ENCODE measurements around the gene ITPR2. TPM values are rescaled to one million over a fixed set of nuclear protein-coding genes. Genes with fewer than 3 reads are reported as not detected.

The ITPR2 gene
- total and polyA plus RNA-seq, 2 of the 13 experiments (the other 11 are each of a cell fraction or from before 2014, with no cell fraction given): 31.9 to 81.9 TPM

DNA sequence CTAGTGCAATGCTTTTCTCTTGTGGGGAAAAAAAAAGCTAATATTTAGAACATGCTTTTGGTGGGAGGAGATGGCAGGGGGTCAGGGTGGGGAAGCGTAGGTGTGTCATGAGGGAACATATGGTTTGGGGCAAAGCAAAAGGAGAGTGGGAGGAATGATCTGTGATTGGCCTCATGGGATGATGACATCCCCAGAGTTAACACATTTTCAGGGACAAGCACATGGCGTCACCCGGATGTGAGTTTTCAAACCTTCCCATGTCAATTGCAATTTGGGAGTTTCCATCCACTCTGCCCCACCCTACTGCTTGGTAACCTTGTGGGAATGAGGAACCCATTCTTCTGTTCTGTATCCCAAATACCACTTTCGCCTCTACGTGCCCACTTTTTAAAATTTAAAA is 473.4 kb downstream of the ITPR2 start:
- Histone ChIP-seq H3K27ac (ENCODE audit: extremely low read length, insufficient read depth, low read length) (no peak overlapping the region), H3K4me2 (ENCODE audit: low read depth, low read length) (no peak overlapping the region), H3K4me1 (ENCODE audit: insufficient read depth, low read length) (0 out of 2 replicates have a peak, but pooled peaks cover 11% of the 10 kb centered on the region), H3K27me3 (ENCODE audit: control insufficient read depth in 1 of 2, insufficient read depth in 2 of 2, low read length in 2 of 2) (no peaks in the 10 kb centered on the region), H3K4me3 (replicated peaks in 1 of 3; ENCODE audit: insufficient read depth in 1 of 3, low read depth in 2 of 3, low read length in 3 of 3) (no peak overlapping the region), H3K9ac (ENCODE audit: insufficient read depth, low read depth, low read length) (no peak overlapping the region), H4K20me1 (ENCODE audit: insufficient read depth, low read length) (no peaks in the 10 kb centered on the region), H2AFZ (ENCODE audit: low read length) (no peak overlapping the region), H3K36me3 (replicated peaks in 1 of 2; ENCODE audit: control insufficient read depth in 1 of 2, insufficient read depth in 2 of 2, low read length in 2 of 2) (peaks cover 0 to 4% of the 10 kb centered on the region in 2 experiments; a peak in 1 of 5 replicates), H3K79me2 (ENCODE audit: insufficient read depth, low read length) (no peaks in the 10 kb centered on the region), H3K9me3 (ENCODE audit: low read length) (no peaks in the 10 kb centered on the region)
- intact Hi-C loops (cut with micrococcal nuclease; ENCODE audit: unreplicated experiment): no loop called here
- in situ Hi-C loops (cut with HindIII; ENCODE audit: extremely low pct_ligation_motif_present, low pct_unique_long_range_greater_than_20kb): no loop called here
- no peak for DNase-seq (ENCODE audit: low spot score)
- no peak for ATAC-seq
- ChIA-PET POLR2A (no interaction called here), CTCF (ENCODE audit: low intra/inter-chr PET ratio, low total read pairs) (no interaction called here)
- FAIRE-seq: no peak
- BruUV-seq (replicated peaks): no TSS peak
- TF ChIP-seq, protein P1, sequence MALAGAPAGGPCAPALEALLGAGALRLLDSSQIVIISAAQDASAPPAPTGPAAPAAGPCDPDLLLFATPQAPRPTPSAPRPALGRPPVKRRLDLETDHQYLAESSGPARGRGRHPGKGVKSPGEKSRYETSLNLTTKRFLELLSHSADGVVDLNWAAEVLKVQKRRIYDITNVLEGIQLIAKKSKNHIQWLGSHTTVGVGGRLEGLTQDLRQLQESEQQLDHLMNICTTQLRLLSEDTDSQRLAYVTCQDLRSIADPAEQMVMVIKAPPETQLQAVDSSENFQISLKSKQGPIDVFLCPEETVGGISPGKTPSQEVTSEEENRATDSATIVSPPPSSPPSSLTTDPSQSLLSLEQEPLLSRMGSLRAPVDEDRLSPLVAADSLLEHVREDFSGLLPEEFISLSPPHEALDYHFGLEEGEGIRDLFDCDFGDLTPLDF (CRISPR knock-in tag; IDR thresholded peaks at IDR 0.05): no peak
- TF ChIP-seq PPARG (CRISPR knock-in tag; conservative IDR thresholded peaks at IDR 0.05) (no peak), HOXD1 (CRISPR knock-in tag; IDR thresholded peaks at IDR 0.05) (no peak), KLF12 (CRISPR knock-in tag; IDR thresholded peaks at IDR 0.05; ENCODE audit: borderline replicate concordance) (no peak), XRCC5 (optimal IDR thresholded peaks at IDR 0.05; ENCODE audit: low read length) (no peak), NR2C2 (CRISPR knock-in tag; IDR thresholded peaks at IDR 0.05; ENCODE audit: borderline replicate concordance) (no peak), ZNF557 (CRISPR knock-in tag; IDR thresholded peaks at IDR 0.05) (no peak), HDAC1 (CRISPR knock-in tag; IDR thresholded peaks at IDR 0.05) (no peak), RCOR2 (CRISPR knock-in tag; IDR thresholded peaks at IDR 0.05) (no peak)
- TF ChIP-seq, protein P2, sequence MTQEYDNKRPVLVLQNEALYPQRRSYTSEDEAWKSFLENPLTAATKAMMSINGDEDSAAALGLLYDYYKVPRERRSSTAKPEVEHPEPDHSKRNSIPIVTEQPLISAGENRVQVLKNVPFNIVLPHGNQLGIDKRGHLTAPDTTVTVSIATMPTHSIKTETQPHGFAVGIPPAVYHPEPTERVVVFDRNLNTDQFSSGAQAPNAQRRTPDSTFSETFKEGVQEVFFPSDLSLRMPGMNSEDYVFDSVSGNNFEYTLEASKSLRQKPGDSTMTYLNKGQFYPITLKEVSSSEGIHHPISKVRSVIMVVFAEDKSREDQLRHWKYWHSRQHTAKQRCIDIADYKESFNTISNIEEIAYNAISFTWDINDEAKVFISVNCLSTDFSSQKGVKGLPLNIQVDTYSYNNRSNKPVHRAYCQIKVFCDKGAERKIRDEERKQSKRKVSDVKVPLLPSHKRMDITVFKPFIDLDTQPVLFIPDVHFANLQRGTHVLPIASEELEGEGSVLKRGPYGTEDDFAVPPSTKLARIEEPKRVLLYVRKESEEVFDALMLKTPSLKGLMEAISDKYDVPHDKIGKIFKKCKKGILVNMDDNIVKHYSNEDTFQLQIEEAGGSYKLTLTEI (CRISPR knock-in tag; conservative IDR thresholded peaks at IDR 0.05): no peak
- TF ChIP-seq, protein P3, sequence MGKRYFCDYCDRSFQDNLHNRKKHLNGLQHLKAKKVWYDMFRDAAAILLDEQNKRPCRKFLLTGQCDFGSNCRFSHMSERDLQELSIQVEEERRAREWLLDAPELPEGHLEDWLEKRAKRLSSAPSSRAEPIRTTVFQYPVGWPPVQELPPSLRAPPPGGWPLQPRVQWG (CRISPR knock-in tag; IDR thresholded peaks at IDR 0.05; ENCODE audit: borderline replicate concordance, low read depth): no peak
- TF ChIP-seq, protein P4, sequence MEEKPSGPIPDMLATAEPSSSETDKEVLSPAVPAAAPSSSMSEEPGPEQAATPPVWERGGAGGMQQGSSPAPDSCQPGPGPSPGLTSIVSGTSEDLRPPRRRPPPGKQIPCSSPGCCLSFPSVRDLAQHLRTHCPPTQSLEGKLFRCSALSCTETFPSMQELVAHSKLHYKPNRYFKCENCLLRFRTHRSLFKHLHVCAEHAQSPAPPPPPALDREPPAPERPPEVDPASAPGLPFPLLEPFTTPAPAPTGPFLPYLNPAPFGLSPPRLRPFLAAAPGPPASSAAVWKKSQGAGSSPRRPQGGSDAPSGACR (CRISPR knock-in tag; IDR thresholded peaks at IDR 0.05): no peak
- TF ChIP-seq, protein P5, sequence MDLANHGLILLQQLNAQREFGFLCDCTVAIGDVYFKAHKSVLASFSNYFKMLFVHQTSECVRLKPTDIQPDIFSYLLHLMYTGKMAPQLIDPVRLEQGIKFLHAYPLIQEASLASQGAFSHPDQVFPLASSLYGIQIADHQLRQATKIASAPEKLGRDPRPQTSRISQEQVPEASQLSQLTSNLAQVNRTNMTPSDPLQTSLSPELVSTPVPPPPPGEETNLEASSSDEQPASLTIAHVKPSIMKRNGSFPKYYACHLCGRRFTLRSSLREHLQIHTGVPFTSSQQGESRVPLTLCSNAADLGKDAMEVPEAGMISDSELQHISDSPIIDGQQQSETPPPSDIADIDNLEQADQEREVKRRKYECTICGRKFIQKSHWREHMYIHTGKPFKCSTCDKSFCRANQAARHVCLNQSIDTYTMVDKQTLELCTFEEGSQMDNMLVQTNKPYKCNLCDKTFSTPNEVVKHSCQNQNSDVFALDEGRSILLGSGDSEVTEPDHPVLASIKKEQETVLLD (CRISPR knock-in tag; IDR thresholded peaks at IDR 0.05; ENCODE audit: low read depth): no peak
- over 99% methylated on average over 5 of the region's 5 CpGs for WGBS (ENCODE audit: low lambda C conversion rate)
